Uterus (tissue), 2 donors: ENCODE results near the gene OR4Q2.

ENCODE experiments used
- POLR2A ChIP-seq, 2 donors: fragments of 450-650 bp; IDR thresholded peaks; one replicate each; pipeline ENCODE4 v1.6.1; 2016; ENCODE audit warnings: antibody characterized with exemption in 2 of 2, mild to moderate bottlenecking in 1 of 2, moderate library complexity in 1 of 2
- TF ChIP-seq, protein P1 (sequence below), 4 experiments: fragments of 200-600 bp in 2 of 4; fragments of 450-650 bp in 2 of 4; sonication (generic) in 2 of 4; IDR thresholded peaks; one replicate each; pipeline ENCODE4 v1.5.1; 2016 to 2019; ENCODE audit warnings: antibody characterized with exemption in 4 of 4, mild to moderate bottlenecking in 2 of 4, moderate library complexity in 1 of 4

DNA sequence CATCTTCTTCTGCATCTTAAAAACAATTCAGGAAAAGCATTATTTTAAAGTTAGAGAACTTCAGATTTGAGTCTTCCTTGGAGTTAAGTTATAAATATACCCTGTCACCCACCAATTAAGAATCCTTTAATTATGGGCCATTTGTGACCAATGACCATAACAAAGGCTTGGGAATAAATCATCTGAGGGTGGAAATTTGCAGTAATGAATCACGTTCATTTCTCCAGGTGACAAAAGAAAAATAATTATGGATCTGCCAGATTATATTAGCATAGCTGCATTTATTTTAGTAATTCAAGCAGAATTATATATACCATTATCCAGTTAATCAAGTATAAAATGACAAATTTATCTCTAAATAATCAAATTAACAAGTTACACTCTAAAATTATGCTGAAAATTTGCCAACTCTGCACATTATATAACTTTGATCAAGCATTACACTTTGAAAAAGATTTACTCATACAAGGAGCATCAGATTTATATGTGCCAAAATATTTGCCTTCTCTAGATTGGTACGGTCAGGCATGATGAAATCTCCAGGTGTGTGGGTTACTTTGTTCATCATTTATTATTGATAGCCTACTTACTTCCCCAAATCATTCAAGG, 17.4 kb downstream of the OR4Q2 start, which contains the start of gene OR4K14:
- TF ChIP-seq, protein P1, sequence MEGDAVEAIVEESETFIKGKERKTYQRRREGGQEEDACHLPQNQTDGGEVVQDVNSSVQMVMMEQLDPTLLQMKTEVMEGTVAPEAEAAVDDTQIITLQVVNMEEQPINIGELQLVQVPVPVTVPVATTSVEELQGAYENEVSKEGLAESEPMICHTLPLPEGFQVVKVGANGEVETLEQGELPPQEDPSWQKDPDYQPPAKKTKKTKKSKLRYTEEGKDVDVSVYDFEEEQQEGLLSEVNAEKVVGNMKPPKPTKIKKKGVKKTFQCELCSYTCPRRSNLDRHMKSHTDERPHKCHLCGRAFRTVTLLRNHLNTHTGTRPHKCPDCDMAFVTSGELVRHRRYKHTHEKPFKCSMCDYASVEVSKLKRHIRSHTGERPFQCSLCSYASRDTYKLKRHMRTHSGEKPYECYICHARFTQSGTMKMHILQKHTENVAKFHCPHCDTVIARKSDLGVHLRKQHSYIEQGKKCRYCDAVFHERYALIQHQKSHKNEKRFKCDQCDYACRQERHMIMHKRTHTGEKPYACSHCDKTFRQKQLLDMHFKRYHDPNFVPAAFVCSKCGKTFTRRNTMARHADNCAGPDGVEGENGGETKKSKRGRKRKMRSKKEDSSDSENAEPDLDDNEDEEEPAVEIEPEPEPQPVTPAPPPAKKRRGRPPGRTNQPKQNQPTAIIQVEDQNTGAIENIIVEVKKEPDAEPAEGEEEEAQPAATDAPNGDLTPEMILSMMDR (IDR thresholded peaks at IDR 0.05) = no peak
- no peak for TF ChIP-seq POLR2A (IDR thresholded peaks at IDR 0.05)
